Measurements from ENCODE around the gene CAPNS1.
"Not testable (repeated sequence)": the region's sequence is repeated elsewhere in the genome, so short reads cannot be mapped to it uniquely, and the experiment has no call there.

CAPNS1 gene

GRCh38 chr19:36173846-36174245 lies 34.0 kb downstream of the CAPNS1 start:
- H3K4ac ChIP-seq (ENCODE audit: low read depth, low read length); H2BK15ac ChIP-seq (replicated peaks; ENCODE audit: low read depth); H3K79me1 ChIP-seq (ENCODE audit: low read length); H3K9ac ChIP-seq (ENCODE audit: low read length); H3K27ac ChIP-seq (ENCODE audit: low read depth, low read length); H3K56ac ChIP-seq (ENCODE audit: low read length); H3K36me3 ChIP-seq (ENCODE audit: control insufficient read depth, insufficient read depth, low read length); H2BK120ac ChIP-seq (ENCODE audit: low read depth, low read length); H3K18ac ChIP-seq (ENCODE audit: low read length); H3K23ac ChIP-seq (ENCODE audit: low read length); H4K8ac ChIP-seq (ENCODE audit: low read depth, low read length); H3K27me3 ChIP-seq (ENCODE audit: insufficient read depth, low read length, poor library complexity); H3K79me2 ChIP-seq (ENCODE audit: control insufficient read depth, insufficient read depth, low read length); H2BK5ac ChIP-seq (ENCODE audit: low read length); DNase-seq; H2AK5ac ChIP-seq (ENCODE audit: low read length); H4K5ac ChIP-seq (ENCODE audit: low read length); H3K4me3 ChIP-seq (ENCODE audit: low read length); H3K4me1 ChIP-seq (ENCODE audit: control insufficient read depth, low read depth, low read length); H3K4me2 ChIP-seq (ENCODE audit: low read length): not testable (repeated sequence)
- no CpG with 5 or more reads among the region's 8 CpGs for WGBS (ENCODE audit: extremely low coverage, insufficient coverage, low lambda C conversion rate)

- H3K79me2 ChIP-seq (ENCODE audit: control insufficient read depth, insufficient read depth, low read length); H3K18ac ChIP-seq (ENCODE audit: low read length); H3K4me3 ChIP-seq (ENCODE audit: low read length); H3K36me3 ChIP-seq (ENCODE audit: control insufficient read depth, insufficient read depth, low read length); H4K5ac ChIP-seq (ENCODE audit: low read length); H3K23ac ChIP-seq (ENCODE audit: low read length); H3K4me1 ChIP-seq (ENCODE audit: control insufficient read depth, low read depth, low read length); H3K79me1 ChIP-seq (ENCODE audit: low read length); H3K9ac ChIP-seq (ENCODE audit: low read length); H3K27me3 ChIP-seq (ENCODE audit: insufficient read depth, low read length, poor library complexity); H2BK15ac ChIP-seq (replicated peaks; ENCODE audit: low read depth); H3K56ac ChIP-seq (ENCODE audit: low read length); H3K4ac ChIP-seq (ENCODE audit: low read depth, low read length); H3K27ac ChIP-seq (ENCODE audit: low read depth, low read length); H3K4me2 ChIP-seq (ENCODE audit: low read length); H2AK5ac ChIP-seq (ENCODE audit: low read length); H2BK120ac ChIP-seq (ENCODE audit: low read depth, low read length); H4K8ac ChIP-seq (ENCODE audit: low read depth, low read length); DNase-seq; H2BK5ac ChIP-seq (ENCODE audit: low read length): not testable (repeated sequence)
- WGBS (ENCODE audit: extremely low coverage, insufficient coverage, low lambda C conversion rate) = no CpG with 5 or more reads among the region's 2 CpGs
These were observed 39.2 kb downstream of the CAPNS1 start for GRCh38 chr19:36179077-36179476.

DNA sequence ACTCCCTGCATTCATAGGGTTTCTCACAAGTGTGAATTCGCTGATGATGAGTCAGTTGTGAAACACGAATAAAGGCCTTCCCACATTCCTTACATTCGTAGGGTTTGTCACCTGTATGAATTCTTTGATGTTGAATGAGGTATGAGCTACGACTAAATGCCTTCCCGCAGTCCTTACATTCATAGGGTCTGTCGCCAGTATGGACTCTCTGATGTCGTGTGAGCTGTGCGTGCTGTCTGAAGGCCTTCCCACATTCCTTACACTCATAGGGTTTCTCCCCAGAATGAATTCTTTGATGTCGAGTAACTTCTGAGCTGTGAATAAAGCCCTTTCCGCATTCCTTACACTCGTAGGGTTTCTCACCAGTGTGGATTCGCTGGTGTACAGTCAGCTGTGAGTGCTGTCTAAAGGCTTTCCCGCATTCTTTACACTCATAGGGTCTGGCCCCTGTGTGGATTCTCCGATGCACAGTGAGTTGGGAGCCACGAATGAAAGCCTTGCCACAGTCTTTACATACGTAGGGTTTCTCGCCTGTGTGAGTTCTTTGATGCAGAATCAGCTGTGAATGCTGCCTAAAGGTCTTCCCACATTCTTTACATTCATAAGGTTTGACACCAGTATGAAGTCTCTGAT lies 42.9 kb downstream of the CAPNS1 start:
- Histone ChIP-seq H3K27ac (ENCODE audit: low read depth, low read length) (no peak overlapping the region), H3K4me1 (ENCODE audit: control insufficient read depth, low read depth, low read length) (no peaks in the 10 kb centered on the region), H3K18ac (ENCODE audit: low read length) (no peak overlapping the region), H2BK15ac (replicated peaks; ENCODE audit: low read depth) (no peak overlapping the region), H2AK5ac (ENCODE audit: low read length) (no peak overlapping the region), H3K27me3 (ENCODE audit: insufficient read depth, low read length, poor library complexity) (no peaks in the 10 kb centered on the region), H2BK120ac (ENCODE audit: low read depth, low read length) (no peak overlapping the region), H4K5ac (ENCODE audit: low read length) (no peak overlapping the region), H3K9ac (ENCODE audit: low read length) (no peak overlapping the region), H3K36me3 (ENCODE audit: control insufficient read depth, insufficient read depth, low read length) (no peaks in the 10 kb centered on the region), H3K23ac (ENCODE audit: low read length) (no peak overlapping the region), H3K56ac (ENCODE audit: low read length) (no peak overlapping the region), H3K4ac (ENCODE audit: low read depth, low read length) (no peak overlapping the region), H3K4me3 (ENCODE audit: low read length) (no peak overlapping the region), H3K79me2 (ENCODE audit: control insufficient read depth, insufficient read depth, low read length) (no peaks in the 10 kb centered on the region), H2BK5ac (ENCODE audit: low read length) (no peak overlapping the region), H4K8ac (ENCODE audit: low read depth, low read length) (no peak overlapping the region), H3K79me1 (ENCODE audit: low read length) (no peaks in the 10 kb centered on the region), H3K4me2 (ENCODE audit: low read length) (no peak overlapping the region)
- peak; percentile 87 for DNase-seq
- WGBS (ENCODE audit: extremely low coverage, insufficient coverage, low lambda C conversion rate) = no CpG with 5 or more reads among the region's 17 CpGs

DNA sequence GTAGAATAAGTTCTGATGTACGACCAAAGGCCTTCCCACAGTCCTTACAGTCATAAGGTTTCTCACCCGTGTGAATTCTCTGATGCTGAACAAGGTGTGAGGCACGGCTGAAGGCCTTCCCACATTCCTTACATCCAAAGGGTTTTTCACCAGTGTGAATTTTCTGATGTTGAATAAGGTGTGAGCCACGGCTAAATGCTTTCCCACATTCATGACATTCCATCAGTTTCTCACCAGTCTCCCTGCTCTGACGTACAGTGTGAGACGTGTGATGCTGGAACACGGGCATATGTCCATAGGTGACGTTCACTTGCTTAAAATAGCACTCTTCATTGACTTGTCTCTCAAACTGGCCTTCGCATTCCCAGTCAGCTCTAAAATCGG lies 43.4 kb downstream of the CAPNS1 start:
- H3K18ac ChIP-seq (ENCODE audit: low read length) = no peak overlapping the region
- H3K4me3 ChIP-seq (ENCODE audit: low read length) = no peak overlapping the region
- H3K27me3 ChIP-seq (ENCODE audit: insufficient read depth, low read length, poor library complexity) = no peaks in the 10 kb centered on the region
- no peaks in the 10 kb centered on the region for H3K79me2 ChIP-seq (ENCODE audit: control insufficient read depth, insufficient read depth, low read length)
- H3K9ac ChIP-seq (ENCODE audit: low read length) = no peak overlapping the region
- no peak overlapping the region for H3K4ac ChIP-seq (ENCODE audit: low read depth, low read length)
- no peak overlapping the region for H3K23ac ChIP-seq (ENCODE audit: low read length)
- H3K27ac ChIP-seq (ENCODE audit: low read depth, low read length) = no peak overlapping the region
- no peak overlapping the region for H4K5ac ChIP-seq (ENCODE audit: low read length)
- no CpG with 5 or more reads among the region's 10 CpGs for WGBS (ENCODE audit: extremely low coverage, insufficient coverage, low lambda C conversion rate)
- H4K8ac ChIP-seq (ENCODE audit: low read depth, low read length) = no peak overlapping the region
- no peak overlapping the region for H3K56ac ChIP-seq (ENCODE audit: low read length)
- H3K4me1 ChIP-seq (ENCODE audit: control insufficient read depth, low read depth, low read length) = no peaks in the 10 kb centered on the region
- DNase-seq = peak; percentile 83
- no peaks in the 10 kb centered on the region for H3K36me3 ChIP-seq (ENCODE audit: control insufficient read depth, insufficient read depth, low read length)
- no peak overlapping the region for H2AK5ac ChIP-seq (ENCODE audit: low read length)
- H2BK120ac ChIP-seq (ENCODE audit: low read depth, low read length) = no peak overlapping the region
- no peak overlapping the region for H2BK15ac ChIP-seq (replicated peaks; ENCODE audit: low read depth)
- H3K4me2 ChIP-seq (ENCODE audit: low read length) = no peak overlapping the region
- no peaks in the 10 kb centered on the region for H3K79me1 ChIP-seq (ENCODE audit: low read length)
- no peak overlapping the region for H2BK5ac ChIP-seq (ENCODE audit: low read length)

DNA sequence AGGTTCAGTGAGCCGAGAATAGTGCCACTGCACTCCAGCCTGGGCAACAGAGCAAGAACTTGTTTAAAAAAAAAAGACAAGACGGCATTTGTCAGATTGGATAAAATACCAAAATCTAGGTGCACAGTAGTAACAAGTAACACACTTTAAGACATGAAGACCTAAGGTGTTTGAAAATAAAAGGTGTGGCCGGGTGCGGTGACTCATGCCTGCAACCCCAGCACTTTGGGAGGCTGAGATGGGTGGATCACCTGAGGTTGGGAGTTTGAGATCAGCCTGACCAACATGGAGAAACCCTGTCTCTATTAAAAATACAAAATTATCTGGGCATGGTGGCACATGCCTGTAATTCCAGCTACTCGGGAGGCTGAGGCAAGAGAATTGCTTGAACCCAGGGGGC lies 46.9 kb downstream of the CAPNS1 start:
- no CpG with 5 or more reads among the region's 5 CpGs for WGBS (ENCODE audit: extremely low coverage, insufficient coverage, low lambda C conversion rate)
- H3K4me3 ChIP-seq (ENCODE audit: low read length); DNase-seq; H3K9ac ChIP-seq (ENCODE audit: low read length); H2AK5ac ChIP-seq (ENCODE audit: low read length); H3K27me3 ChIP-seq (ENCODE audit: insufficient read depth, low read length, poor library complexity); H3K56ac ChIP-seq (ENCODE audit: low read length); H4K8ac ChIP-seq (ENCODE audit: low read depth, low read length); H3K18ac ChIP-seq (ENCODE audit: low read length); H2BK15ac ChIP-seq (replicated peaks; ENCODE audit: low read depth); H3K79me1 ChIP-seq (ENCODE audit: low read length); H3K79me2 ChIP-seq (ENCODE audit: control insufficient read depth, insufficient read depth, low read length); H4K5ac ChIP-seq (ENCODE audit: low read length); H3K27ac ChIP-seq (ENCODE audit: low read depth, low read length); H3K4me2 ChIP-seq (ENCODE audit: low read length); H3K36me3 ChIP-seq (ENCODE audit: control insufficient read depth, insufficient read depth, low read length); H2BK120ac ChIP-seq (ENCODE audit: low read depth, low read length); H3K23ac ChIP-seq (ENCODE audit: low read length); H3K4ac ChIP-seq (ENCODE audit: low read depth, low read length); H3K4me1 ChIP-seq (ENCODE audit: control insufficient read depth, low read depth, low read length); H2BK5ac ChIP-seq (ENCODE audit: low read length): not testable (repeated sequence)

GRCh38 chr19:36196249-36196648 lies 56.4 kb downstream of the CAPNS1 start:
- no peak overlapping the region for H3K27ac ChIP-seq (ENCODE audit: low read depth, low read length)
- H2AK5ac ChIP-seq (ENCODE audit: low read length) = no peak overlapping the region
- H3K4ac ChIP-seq (ENCODE audit: low read depth, low read length) = no peak overlapping the region
- no peak overlapping the region for H3K4me2 ChIP-seq (ENCODE audit: low read length)
- H3K18ac ChIP-seq (ENCODE audit: low read length) = no peak overlapping the region
- no peak overlapping the region for H3K23ac ChIP-seq (ENCODE audit: low read length)
- no peak overlapping the region for H2BK15ac ChIP-seq (replicated peaks; ENCODE audit: low read depth)
- no peaks in the 10 kb centered on the region for H3K79me2 ChIP-seq (ENCODE audit: control insufficient read depth, insufficient read depth, low read length)
- no peak overlapping the region for H4K5ac ChIP-seq (ENCODE audit: low read length)
- no peaks in the 10 kb centered on the region for H3K79me1 ChIP-seq (ENCODE audit: low read length)
- no peak overlapping the region for H4K8ac ChIP-seq (ENCODE audit: low read depth, low read length)
- no peak for DNase-seq
- no peaks in the 10 kb centered on the region for H3K36me3 ChIP-seq (ENCODE audit: control insufficient read depth, insufficient read depth, low read length)
- WGBS (ENCODE audit: extremely low coverage, insufficient coverage, low lambda C conversion rate) = no CpG with 5 or more reads among the region's 2 CpGs
- H2BK5ac ChIP-seq (ENCODE audit: low read length) = no peak overlapping the region
- H3K56ac ChIP-seq (ENCODE audit: low read length) = no peak overlapping the region
- no peak overlapping the region for H3K9ac ChIP-seq (ENCODE audit: low read length)
- no peaks in the 10 kb centered on the region for H3K4me1 ChIP-seq (ENCODE audit: control insufficient read depth, low read depth, low read length)
- no peak overlapping the region for H3K4me3 ChIP-seq (ENCODE audit: low read length)
- H2BK120ac ChIP-seq (ENCODE audit: low read depth, low read length) = no peak overlapping the region
- H3K27me3 ChIP-seq (ENCODE audit: insufficient read depth, low read length, poor library complexity) = no peaks in the 10 kb centered on the region
